Measurements from ENCODE around the gene SCARB2. TPM values are rescaled to one million over a fixed set of nuclear protein-coding genes. Genes with fewer than 3 reads are reported as not detected.

Gene SCARB2
- total RNA-seq, 2 experiments from 2014 or later = 22.3 to 23.2 TPM

DNA sequence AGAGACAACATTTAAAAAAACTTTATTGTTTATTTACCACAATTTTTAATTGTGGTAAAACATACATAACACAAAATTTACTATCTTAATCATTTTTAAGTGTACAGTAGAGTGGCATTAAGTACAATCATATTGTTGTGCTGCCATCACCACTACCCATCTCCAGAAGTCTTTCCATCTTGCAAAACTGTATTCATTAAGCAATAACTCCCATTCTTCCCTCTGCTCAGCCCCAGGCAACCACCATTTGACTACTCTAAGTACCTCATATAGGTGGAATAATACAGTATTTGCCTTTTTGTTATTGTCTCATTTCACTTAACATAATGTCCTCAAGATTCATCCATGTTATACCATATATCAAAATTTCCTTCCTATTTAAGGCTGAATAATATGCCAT, 25.1 kb upstream of the SCARB2 start:
- ChIA-PET POLR2A (no interaction called here), CTCF (no interaction called here)
- Mint-ChIP-seq H3K36me3 (ENCODE audit: low read depth) (peaks cover 3% of the 10 kb centered on the region), H3K4me3 (no peak overlapping the region), H3K4me1 (no peaks in the 10 kb centered on the region), H3K27me3 (peaks cover 32% of the 10 kb centered on the region), H3K27ac (no peak overlapping the region), H3K9me3 (peaks cover 5% of the 10 kb centered on the region)
- no peak for DNase-seq

DNA sequence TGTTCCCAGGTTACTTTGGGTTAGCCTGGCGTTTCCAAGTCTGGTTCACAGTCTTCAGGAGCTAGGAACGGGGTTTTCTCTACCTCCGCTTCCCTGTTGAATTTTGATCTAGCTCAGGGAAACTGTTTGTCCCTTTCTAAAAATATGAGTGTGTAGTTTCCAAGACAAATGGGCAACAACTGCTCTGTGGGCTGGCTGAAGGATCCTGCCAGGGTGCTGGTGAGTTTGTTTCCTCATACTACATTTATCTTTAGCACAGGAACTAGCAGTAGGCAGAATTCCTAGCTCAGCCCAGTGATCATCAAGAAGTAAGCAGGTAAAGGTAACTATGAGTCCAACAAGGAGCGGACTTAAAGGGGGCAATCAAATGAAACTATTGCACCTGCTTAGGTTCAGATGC, 24.6 kb upstream of the SCARB2 start:
- H3K27ac Mint-ChIP-seq = no peak overlapping the region
- peaks cover 33% of the 10 kb centered on the region for H3K27me3 Mint-ChIP-seq
- peaks cover 5% of the 10 kb centered on the region for H3K9me3 Mint-ChIP-seq
- peaks cover 3% of the 10 kb centered on the region for H3K36me3 Mint-ChIP-seq (ENCODE audit: low read depth)
- no peak overlapping the region for H3K4me3 Mint-ChIP-seq
- DNase-seq = no peak
- ChIA-PET POLR2A (no interaction called here), CTCF (no interaction called here)
- H3K4me1 Mint-ChIP-seq = no peaks in the 10 kb centered on the region

GRCh38 chr4:76235915-76236314, 22.3 kb upstream of the SCARB2 start:
- POLR2A ChIA-PET = no interaction called here
- Mint-ChIP-seq H3K4me3 (no peak overlapping the region), H3K27ac (no peak overlapping the region), H3K36me3 (ENCODE audit: low read depth) (peaks cover 3% of the 10 kb centered on the region), H3K9me3 (peaks cover 5% of the 10 kb centered on the region), H3K27me3 (peaks cover 20% of the 10 kb centered on the region), H3K4me1 (no peaks in the 10 kb centered on the region)
- CTCF ChIA-PET = interaction anchor here (0.6 to 1.3 kb wide), 3 partner anchors 15 to 554 kb away, joined by 3 read pairs; partner anchors contain the start of gene SCARB2
- no peak for DNase-seq

DNA sequence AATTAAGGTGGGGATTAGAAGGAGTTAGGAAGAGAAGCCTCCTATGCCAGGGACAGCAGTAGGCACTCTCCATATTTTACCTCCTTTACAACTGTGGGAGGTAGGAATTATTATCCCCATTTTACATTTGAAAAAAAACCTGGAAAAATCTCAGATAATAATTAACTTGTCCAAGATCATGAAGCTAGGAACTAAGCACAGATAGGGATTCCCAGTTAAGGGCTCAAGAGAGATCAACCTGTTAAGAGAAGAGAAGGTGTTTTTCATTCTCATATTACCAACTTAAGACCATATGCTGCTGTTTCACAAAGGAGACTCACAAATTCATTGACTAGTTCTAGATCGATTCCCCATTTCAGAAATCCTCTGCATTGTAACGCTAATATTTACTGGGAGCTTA, 21.8 kb upstream of the SCARB2 start:
- Mint-ChIP-seq H3K36me3 (ENCODE audit: low read depth) (no peaks in the 10 kb centered on the region), H3K9me3 (no peaks in the 10 kb centered on the region), H3K4me1 (no peaks in the 10 kb centered on the region), H3K4me3 (no peak overlapping the region), H3K27ac (no peak overlapping the region), H3K27me3 (peaks cover 15% of the 10 kb centered on the region)
- DNase-seq = no peak
- ChIA-PET POLR2A (no interaction called here), CTCF (interaction anchor here (0.6 to 1.3 kb wide), 3 partner anchors 15 to 553 kb away, joined by 3 read pairs; partner anchors contain the start of gene SCARB2)

GRCh38 chr4:76234679-76235044, 21.0 kb upstream of the SCARB2 start:
- Mint-ChIP-seq H3K27me3 (peaks cover 9% of the 10 kb centered on the region), H3K9me3 (no peaks in the 10 kb centered on the region), H3K36me3 (ENCODE audit: low read depth) (no peaks in the 10 kb centered on the region), H3K4me3 (no peak overlapping the region), H3K4me1 (no peaks in the 10 kb centered on the region), H3K27ac (no peak overlapping the region)
- ChIA-PET CTCF (no interaction called here), POLR2A (no interaction called here)
- no peak for DNase-seq

GRCh38 chr4:76233967-76234678, 20.5 kb upstream of the SCARB2 start:
- Mint-ChIP-seq H3K36me3 (ENCODE audit: low read depth) (no peaks in the 10 kb centered on the region), H3K4me3 (no peak overlapping the region), H3K9me3 (no peaks in the 10 kb centered on the region), H3K27me3 (peaks cover 5% of the 10 kb centered on the region), H3K4me1 (no peaks in the 10 kb centered on the region), H3K27ac (no peak overlapping the region)
- ChIA-PET POLR2A (no interaction called here), CTCF (no interaction called here)
- DNase-seq = no peak

- H3K4me3 Mint-ChIP-seq = no peak overlapping the region
- H3K27me3 Mint-ChIP-seq = peaks cover 2% of the 10 kb centered on the region
- no peaks in the 10 kb centered on the region for H3K4me1 Mint-ChIP-seq
- POLR2A ChIA-PET = no interaction called here
- H3K27ac Mint-ChIP-seq = no peak overlapping the region
- CTCF ChIA-PET = no interaction called here
- peaks cover 2% of the 10 kb centered on the region for H3K9me3 Mint-ChIP-seq
- no peaks in the 10 kb centered on the region for H3K36me3 Mint-ChIP-seq (ENCODE audit: low read depth)
- no peak for DNase-seq
These were observed 19.9 kb upstream of the SCARB2 start for GRCh38 chr4:76233529-76233928.

GRCh38 chr4:76233083-76233482, 19.5 kb upstream of the SCARB2 start:
- H3K4me1 Mint-ChIP-seq = no peaks in the 10 kb centered on the region
- H3K9me3 Mint-ChIP-seq = peaks cover 3% of the 10 kb centered on the region
- peaks cover 2% of the 10 kb centered on the region for H3K27me3 Mint-ChIP-seq
- no peak overlapping the region for H3K27ac Mint-ChIP-seq
- ChIA-PET POLR2A (no interaction called here), CTCF (no interaction called here)
- DNase-seq = no peak
- no peak overlapping the region for H3K4me3 Mint-ChIP-seq
- H3K36me3 Mint-ChIP-seq (ENCODE audit: low read depth) = no peaks in the 10 kb centered on the region

DNA sequence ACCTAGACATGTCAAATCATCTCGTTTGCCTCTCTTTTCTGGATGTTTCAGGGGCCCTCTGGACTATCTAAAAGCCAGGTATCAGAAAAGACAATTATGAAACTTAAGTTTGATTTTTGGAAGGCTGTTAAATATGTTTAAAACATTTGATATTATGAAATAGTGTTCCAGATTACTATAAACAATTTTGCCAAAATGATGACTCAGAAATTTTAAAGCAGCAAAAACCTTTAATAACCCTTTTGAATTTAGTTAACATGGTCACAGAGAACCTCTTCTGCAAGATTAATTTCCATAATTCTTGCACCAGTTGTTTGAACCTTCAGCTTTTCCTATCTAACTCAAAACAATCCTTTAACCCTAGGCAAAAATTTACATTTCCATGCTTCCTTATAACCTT, 19.1 kb upstream of the SCARB2 start:
- peaks cover 3% of the 10 kb centered on the region for H3K9me3 Mint-ChIP-seq
- peaks cover 2% of the 10 kb centered on the region for H3K27me3 Mint-ChIP-seq
- no peak overlapping the region for H3K27ac Mint-ChIP-seq
- H3K4me3 Mint-ChIP-seq = no peak overlapping the region
- ChIA-PET CTCF (no interaction called here), POLR2A (no interaction called here)
- DNase-seq = no peak
- no peaks in the 10 kb centered on the region for H3K36me3 Mint-ChIP-seq (ENCODE audit: low read depth)
- no peaks in the 10 kb centered on the region for H3K4me1 Mint-ChIP-seq

- Mint-ChIP-seq H3K27ac (no peak overlapping the region), H3K4me3 (no peak overlapping the region), H3K27me3 (peaks cover 8% of the 10 kb centered on the region), H3K4me1 (no peaks in the 10 kb centered on the region), H3K36me3 (ENCODE audit: low read depth) (no peaks in the 10 kb centered on the region), H3K9me3 (peaks cover 3% of the 10 kb centered on the region)
- POLR2A ChIA-PET = no interaction called here
- CTCF ChIA-PET = no interaction called here
- DNase-seq = no peak
These were observed 12.8 kb upstream of the SCARB2 start for GRCh38 chr4:76226418-76226817.

GRCh38 chr4:76224171-76224570, 10.5 kb upstream of the SCARB2 start:
- CTCF ChIA-PET = interaction anchor here (1.2 kb wide), 1 partner anchor 154 kb away, joined by 3 read pairs; no protein-coding TSS in a partner anchor
- H3K4me3 Mint-ChIP-seq = no peak overlapping the region
- no peak for DNase-seq
- peaks cover 8% of the 10 kb centered on the region for H3K27me3 Mint-ChIP-seq
- H3K9me3 Mint-ChIP-seq = peaks cover 3% of the 10 kb centered on the region
- no peaks in the 10 kb centered on the region for H3K36me3 Mint-ChIP-seq (ENCODE audit: low read depth)
- POLR2A ChIA-PET = no interaction called here
- H3K4me1 Mint-ChIP-seq = peaks cover 5% of the 10 kb centered on the region
- H3K27ac Mint-ChIP-seq = no peak overlapping the region

DNA sequence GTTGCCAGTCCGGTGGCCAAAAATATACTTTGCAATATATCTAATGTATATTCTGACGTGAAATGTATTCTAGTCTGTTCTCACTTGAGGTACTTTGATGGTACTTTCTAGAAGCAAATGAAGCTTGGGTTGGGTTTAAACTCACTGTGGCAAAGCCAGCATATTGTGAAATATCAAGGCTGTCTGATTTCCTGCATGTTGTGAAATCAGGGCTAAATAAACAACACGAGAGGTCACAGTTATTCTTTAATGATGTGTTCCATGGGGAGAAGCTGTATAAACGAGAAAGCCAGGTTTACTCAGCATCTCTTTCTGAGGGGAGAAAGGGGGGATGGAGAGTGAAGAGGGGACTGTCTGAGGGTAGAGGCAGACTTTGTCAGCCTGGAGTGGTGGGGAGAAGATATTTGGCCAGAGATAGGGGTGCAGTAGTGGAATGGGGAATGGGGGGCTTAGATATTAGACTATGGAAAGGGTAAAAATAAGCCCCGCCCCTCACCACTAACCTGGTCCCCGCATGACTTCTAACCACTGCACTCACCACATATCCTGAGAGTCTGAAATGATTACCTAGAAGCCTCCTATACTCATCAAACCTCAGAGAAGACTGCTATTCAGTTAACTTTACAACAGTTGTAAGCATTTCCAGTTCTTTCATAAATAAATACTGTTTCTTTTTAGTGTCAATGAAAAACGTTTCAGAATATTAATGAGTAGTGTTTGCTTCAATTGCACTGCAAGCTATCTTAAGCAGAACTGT, 5.9 kb upstream of the SCARB2 start:
- ChIA-PET POLR2A (no interaction called here), CTCF (interaction anchor here (0.8 kb wide), 1 partner anchor 40 kb away, joined by 3 read pairs; no protein-coding TSS in a partner anchor)
- Mint-ChIP-seq H3K36me3 (ENCODE audit: low read depth) (no peaks in the 10 kb centered on the region), H3K4me3 (no peak overlapping the region), H3K4me1 (peaks cover 12% of the 10 kb centered on the region), H3K9me3 (no peaks in the 10 kb centered on the region), H3K27me3 (no peaks in the 10 kb centered on the region), H3K27ac (no peak overlapping the region)
- no peak for DNase-seq

GRCh38 chr4:76216975-76217814, 3.6 kb upstream of the SCARB2 start:
- ChIA-PET CTCF (no interaction called here), POLR2A (no interaction called here)
- no peaks in the 10 kb centered on the region for H3K36me3 Mint-ChIP-seq (ENCODE audit: low read depth)
- H3K27ac Mint-ChIP-seq = no peak overlapping the region
- H3K27me3 Mint-ChIP-seq = no peaks in the 10 kb centered on the region
- DNase-seq = no peak
- H3K9me3 Mint-ChIP-seq = no peaks in the 10 kb centered on the region
- peaks cover 25% of the 10 kb centered on the region for H3K4me1 Mint-ChIP-seq
- no peak overlapping the region for H3K4me3 Mint-ChIP-seq

All from activated CD4-positive, alpha-beta memory T cell treated with anti-CD3 and anti-CD28 coated beads, Interleukin-2, amount 10 ng/mL, durations not matched to agents 7 days and 5 days (primary cell).